ENCODE data around the gene SH3BGRL2.

- TF ChIP-seq CTCF (tag by site-specific recombination; IDR thresholded peaks at IDR 0.05) (no peak), ZNF362 (tag by site-specific recombination; IDR thresholded peaks at IDR 0.05) (no peak)
These were observed 1.5 kb downstream of the SH3BGRL2 start for GRCh38 chr6:79632580-79632979.
